ENCODE results near the gene CSPG5.
A peak's percentile ranks its signal among the peaks of the same experiment; 100 is the strongest.

The CSPG5 gene

DNA sequence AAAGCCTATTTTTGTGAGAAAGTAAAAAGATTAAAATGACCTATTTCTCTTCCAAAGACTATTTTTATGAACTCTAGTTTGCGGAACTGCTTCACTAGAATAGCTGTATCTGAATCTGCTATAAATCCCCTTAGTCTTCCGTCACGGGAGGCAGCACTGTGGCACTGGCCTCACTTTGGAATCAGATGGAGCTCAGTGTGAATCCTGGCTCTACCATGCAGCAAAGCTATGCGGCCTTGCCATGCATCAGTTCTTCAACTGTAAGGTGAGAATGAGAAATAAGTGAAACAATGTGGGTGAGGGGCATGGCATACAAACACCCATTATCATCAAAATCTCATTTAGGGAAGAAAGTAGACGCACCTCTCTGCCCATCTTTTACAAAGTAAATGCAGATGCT lies 27.5 kb upstream of the CSPG5 start:
- in situ Hi-C loops (cut with HindIII; ENCODE audit: low pct_ligation_motif_present, low sequenced_read_pairs): no loop called here
- H3K4me3 ChIP-seq (ENCODE audit: low read depth, low read length): no peak overlapping the region
- H3K36me3 ChIP-seq (replicated peaks): peaks cover 33% of the 10 kb centered on the region
- H3K27ac ChIP-seq: no peak overlapping the region
- no peaks in the 10 kb centered on the region for H3K27me3 ChIP-seq (replicated peaks)
- DNase-seq: no peak
- TF ChIP-seq, protein P1, sequence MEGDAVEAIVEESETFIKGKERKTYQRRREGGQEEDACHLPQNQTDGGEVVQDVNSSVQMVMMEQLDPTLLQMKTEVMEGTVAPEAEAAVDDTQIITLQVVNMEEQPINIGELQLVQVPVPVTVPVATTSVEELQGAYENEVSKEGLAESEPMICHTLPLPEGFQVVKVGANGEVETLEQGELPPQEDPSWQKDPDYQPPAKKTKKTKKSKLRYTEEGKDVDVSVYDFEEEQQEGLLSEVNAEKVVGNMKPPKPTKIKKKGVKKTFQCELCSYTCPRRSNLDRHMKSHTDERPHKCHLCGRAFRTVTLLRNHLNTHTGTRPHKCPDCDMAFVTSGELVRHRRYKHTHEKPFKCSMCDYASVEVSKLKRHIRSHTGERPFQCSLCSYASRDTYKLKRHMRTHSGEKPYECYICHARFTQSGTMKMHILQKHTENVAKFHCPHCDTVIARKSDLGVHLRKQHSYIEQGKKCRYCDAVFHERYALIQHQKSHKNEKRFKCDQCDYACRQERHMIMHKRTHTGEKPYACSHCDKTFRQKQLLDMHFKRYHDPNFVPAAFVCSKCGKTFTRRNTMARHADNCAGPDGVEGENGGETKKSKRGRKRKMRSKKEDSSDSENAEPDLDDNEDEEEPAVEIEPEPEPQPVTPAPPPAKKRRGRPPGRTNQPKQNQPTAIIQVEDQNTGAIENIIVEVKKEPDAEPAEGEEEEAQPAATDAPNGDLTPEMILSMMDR (IDR thresholded peaks at IDR 0.05; ENCODE audit: low read depth, low read length, missing control alignments): no peak

DNA sequence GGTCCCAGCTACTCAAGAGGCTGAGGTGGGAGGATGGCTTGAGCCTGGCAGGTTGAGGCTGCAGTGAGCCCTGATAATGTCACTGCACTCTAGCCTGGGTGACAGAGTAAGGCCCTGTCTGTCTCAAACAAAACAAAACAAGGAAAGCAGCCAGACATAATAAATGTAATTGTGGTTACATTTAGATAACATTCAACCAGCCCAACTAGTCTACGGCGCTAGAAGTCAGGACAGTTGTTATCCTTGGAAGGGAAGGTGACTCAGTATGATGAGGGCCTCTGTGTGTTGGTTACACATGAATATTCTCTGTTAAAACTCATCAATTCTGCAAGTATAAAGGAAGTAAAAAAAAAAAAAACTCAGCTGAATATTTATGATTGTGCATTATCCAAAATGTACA lies 27.0 kb upstream of the CSPG5 start:
- H3K4me3 ChIP-seq (ENCODE audit: low read depth, low read length): no peak overlapping the region
- peak; percentile 89 for DNase-seq
- peaks cover 32% of the 10 kb centered on the region for H3K36me3 ChIP-seq (replicated peaks)
- no peaks in the 10 kb centered on the region for H3K27me3 ChIP-seq (replicated peaks)
- H3K27ac ChIP-seq: peak overlapping the region; percentile 19
- in situ Hi-C loops (cut with HindIII; ENCODE audit: low pct_ligation_motif_present, low sequenced_read_pairs): no loop called here
- TF ChIP-seq, protein P1 (IDR thresholded peaks at IDR 0.05; ENCODE audit: low read depth, low read length, missing control alignments): no peak

DNA sequence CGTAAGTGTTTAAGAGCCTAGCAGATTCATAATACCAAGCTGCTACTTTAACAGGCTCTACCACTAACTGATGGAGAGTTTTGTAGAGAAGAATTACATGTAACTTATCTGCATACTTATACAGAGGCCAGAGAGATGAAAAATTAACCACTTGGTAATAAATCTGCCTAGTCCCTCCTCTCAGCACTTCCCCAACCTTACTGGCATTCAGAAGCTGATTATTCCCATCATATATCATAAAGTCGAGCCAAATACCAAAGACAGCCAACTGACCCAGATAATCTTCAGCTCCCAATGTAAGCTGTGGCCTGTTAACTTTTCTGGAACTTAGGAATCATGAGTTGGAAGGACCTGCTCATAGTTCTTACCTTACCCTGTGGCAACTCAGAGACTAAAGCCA lies 25.5 kb upstream of the CSPG5 start:
- H3K27me3 ChIP-seq (replicated peaks): no peaks in the 10 kb centered on the region
- TF ChIP-seq, protein P1 (IDR thresholded peaks at IDR 0.05; ENCODE audit: low read depth, low read length, missing control alignments): no peak
- no peak for DNase-seq
- H3K4me3 ChIP-seq (ENCODE audit: low read depth, low read length): no peak overlapping the region
- in situ Hi-C loops (cut with HindIII; ENCODE audit: low pct_ligation_motif_present, low sequenced_read_pairs): no loop called here
- peaks cover 23% of the 10 kb centered on the region for H3K36me3 ChIP-seq (replicated peaks)
- H3K27ac ChIP-seq: no peak overlapping the region

DNA sequence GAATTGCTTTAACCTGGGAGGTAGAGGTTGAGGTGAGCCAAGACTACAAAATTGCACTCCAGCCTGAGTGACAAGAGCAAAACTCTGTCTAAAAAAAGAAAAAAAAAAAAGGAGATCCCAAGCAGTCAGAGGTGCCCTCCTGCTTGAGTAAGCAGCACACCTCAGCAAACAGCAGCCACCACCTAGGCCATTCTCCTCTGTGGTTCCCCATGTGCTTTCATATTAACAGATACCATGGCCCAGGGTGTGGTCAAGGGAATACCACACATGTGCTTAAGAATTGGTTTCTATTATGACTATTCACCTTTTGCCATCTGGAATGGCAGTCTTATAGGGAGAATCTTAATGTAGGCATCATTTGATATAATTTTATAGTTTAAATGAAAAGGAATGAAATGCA lies 24.7 kb upstream of the CSPG5 start:
- no peaks in the 10 kb centered on the region for H3K27me3 ChIP-seq (replicated peaks)
- TF ChIP-seq, protein P1 (IDR thresholded peaks at IDR 0.05; ENCODE audit: low read depth, low read length, missing control alignments): no peak
- in situ Hi-C loops (cut with HindIII; ENCODE audit: low pct_ligation_motif_present, low sequenced_read_pairs): no loop called here
- no peak for DNase-seq
- H3K36me3 ChIP-seq (replicated peaks): peaks cover 23% of the 10 kb centered on the region
- H3K4me3 ChIP-seq (ENCODE audit: low read depth, low read length): no peak overlapping the region
- H3K27ac ChIP-seq: no peak overlapping the region

DNA sequence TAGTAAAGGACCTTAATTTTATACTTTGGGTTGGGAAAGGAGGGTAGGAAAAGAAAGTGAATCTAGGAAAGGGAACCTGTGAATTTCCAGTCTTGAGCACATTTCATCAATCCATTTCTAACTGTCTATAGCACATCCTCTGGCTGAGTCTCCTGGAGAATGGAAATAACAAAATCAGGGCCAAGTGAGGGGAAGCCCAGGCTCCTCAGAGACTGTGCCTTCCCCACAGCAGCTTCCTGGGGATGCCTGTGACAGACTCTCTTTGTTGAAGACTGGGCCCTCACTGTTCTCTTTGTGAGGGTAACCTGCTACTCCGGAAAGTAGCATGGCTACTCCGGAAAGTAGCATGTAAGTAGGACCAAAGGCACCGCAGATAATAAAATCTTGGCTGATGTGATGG lies 22.6 kb upstream of the CSPG5 start:
- in situ Hi-C loops (cut with HindIII; ENCODE audit: low pct_ligation_motif_present, low sequenced_read_pairs): no loop called here
- DNase-seq: no peak
- Histone ChIP-seq H3K36me3 (replicated peaks) (peaks cover 13% of the 10 kb centered on the region), H3K27me3 (replicated peaks) (no peaks in the 10 kb centered on the region), H3K4me3 (ENCODE audit: low read depth, low read length) (no peak overlapping the region), H3K27ac (no peak overlapping the region)
- TF ChIP-seq, protein P1 (IDR thresholded peaks at IDR 0.05; ENCODE audit: low read depth, low read length, missing control alignments): no peak

DNA sequence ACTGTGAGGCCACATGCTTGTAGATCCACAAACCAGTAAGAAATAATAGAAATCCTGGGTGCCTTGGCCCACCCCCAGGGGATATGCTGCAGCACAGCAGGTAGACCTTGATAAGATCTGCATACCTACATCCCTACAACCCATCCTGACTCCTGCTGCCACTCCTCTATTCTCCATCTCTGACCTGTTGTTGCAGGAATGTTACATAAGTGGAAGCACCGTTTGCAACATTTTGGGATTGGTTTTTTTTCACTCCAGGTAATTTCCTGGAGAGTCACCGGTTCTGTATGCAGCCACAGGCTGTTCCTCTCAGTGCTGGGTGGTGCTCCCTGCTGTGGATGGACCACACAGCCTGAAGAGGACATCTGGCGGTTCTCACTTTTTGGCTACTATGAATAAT lies 16.1 kb upstream of the CSPG5 start:
- in situ Hi-C loops (cut with HindIII; ENCODE audit: low pct_ligation_motif_present, low sequenced_read_pairs): no loop called here
- Histone ChIP-seq H3K4me3 (ENCODE audit: low read depth, low read length) (no peak overlapping the region), H3K27ac (no peak overlapping the region), H3K36me3 (replicated peaks) (peaks cover 23% of the 10 kb centered on the region), H3K27me3 (replicated peaks) (no peaks in the 10 kb centered on the region)
- DNase-seq: no peak
- TF ChIP-seq, protein P1 (IDR thresholded peaks at IDR 0.05; ENCODE audit: low read depth, low read length, missing control alignments): no peak

Measured in brain microvascular endothelial cell (primary cell).